ENCODE results near the gene MAST4. TPM values are rescaled to one million over a fixed set of nuclear protein-coding genes. Genes with fewer than 3 reads are reported as not detected.

Gene MAST4
- total RNA-seq, 2 donors from 2014 or later, result 11.0 to 11.5 TPM

GRCh38 chr5:67073045-67073680 lies 477.0 kb downstream of the MAST4 start:
- no peak overlapping the region for H3K27ac ChIP-seq (ENCODE audit: low read depth, low read length)
- no peak overlapping the region for H3K4me3 ChIP-seq (ENCODE audit: low read length)
- H3K4me3 Mint-ChIP-seq, result no peak overlapping the region
- no peaks in the 10 kb centered on the region for H3K36me3 Mint-ChIP-seq (ENCODE audit: low read depth)
- H3K9ac ChIP-seq (ENCODE audit: extremely low read depth, low read length, poor library complexity, severe bottlenecking), result no peak overlapping the region
- no peaks in the 10 kb centered on the region for H3K9me3 ChIP-seq (ENCODE audit: control insufficient read depth, low read length)
- H3K36me3 ChIP-seq (ENCODE audit: control insufficient read depth, insufficient read depth, low read length), result no peaks in the 10 kb centered on the region
- 90 to 100% methylated on average over 2 to 3 of the region's 3 CpGs for WGBS, 2 experiments (ENCODE audit: insufficient coverage in 1 of 2, insufficient read length in 1 of 2)
- no peaks in the 10 kb centered on the region for H3K27me3 Mint-ChIP-seq (ENCODE audit: insufficient read depth)
- H3K27me3 ChIP-seq (ENCODE audit: control insufficient read depth, insufficient read depth, low read length, poor library complexity, severe bottlenecking), result no peaks in the 10 kb centered on the region
- H3K27ac Mint-ChIP-seq, result no peak overlapping the region
- no peaks in the 10 kb centered on the region for H3K4me1 Mint-ChIP-seq
- no peaks in the 10 kb centered on the region for H3K9me3 Mint-ChIP-seq
- TF ChIP-seq CTCF (conservative IDR thresholded peaks at IDR 0.05), result no peak
- no peak for DNase-seq
- no peaks in the 10 kb centered on the region for H3K4me1 ChIP-seq (ENCODE audit: control insufficient read depth, insufficient read depth, low read length)

GRCh38 chr5:67077296-67077695 lies 481.1 kb downstream of the MAST4 start:
- no peak for DNase-seq
- no peak overlapping the region for H3K9ac ChIP-seq (ENCODE audit: extremely low read depth, low read length, poor library complexity, severe bottlenecking)
- WGBS, 2 experiments (ENCODE audit: insufficient coverage in 1 of 2, insufficient read length in 1 of 2), result 90 to 92% methylated on average over 3 to 4 of the region's 4 CpGs

GRCh38 chr5:67081261-67081660 lies 485.1 kb downstream of the MAST4 start:
- Histone ChIP-seq H3K36me3 (ENCODE audit: control insufficient read depth, insufficient read depth, low read length) (no peaks in the 10 kb centered on the region), H3K27me3 (ENCODE audit: control insufficient read depth, insufficient read depth, low read length, poor library complexity, severe bottlenecking) (no peaks in the 10 kb centered on the region), H3K9ac (ENCODE audit: extremely low read depth, low read length, poor library complexity, severe bottlenecking) (no peak overlapping the region), H3K4me3 (ENCODE audit: low read length) (no peak overlapping the region), H3K4me1 (ENCODE audit: control insufficient read depth, insufficient read depth, low read length) (no peaks in the 10 kb centered on the region), H3K27ac (ENCODE audit: low read depth, low read length) (no peak overlapping the region), H3K9me3 (ENCODE audit: control insufficient read depth, low read length) (no peaks in the 10 kb centered on the region)
- peaks cover 10% of the 10 kb centered on the region for H3K4me1 Mint-ChIP-seq
- no peaks in the 10 kb centered on the region for H3K9me3 Mint-ChIP-seq
- no peak overlapping the region for H3K27ac Mint-ChIP-seq
- no peak for DNase-seq
- 96 to 100% methylated on average over 1 to 2 of the region's 2 CpGs for WGBS, 2 experiments (ENCODE audit: insufficient coverage in 1 of 2, insufficient read length in 1 of 2)
- H3K36me3 Mint-ChIP-seq (ENCODE audit: low read depth), result no peaks in the 10 kb centered on the region
- H3K27me3 Mint-ChIP-seq (ENCODE audit: insufficient read depth), result no peaks in the 10 kb centered on the region
- no peak overlapping the region for H3K4me3 Mint-ChIP-seq
- TF ChIP-seq CTCF (conservative IDR thresholded peaks at IDR 0.05), result no peak

More at GRCh38 chr5:67077296-67077695, 481.1 kb downstream of the MAST4 start:
- H3K4me3 Mint-ChIP-seq, result no peak overlapping the region
- no peaks in the 10 kb centered on the region for H3K4me1 Mint-ChIP-seq
- Histone ChIP-seq H3K4me3 (ENCODE audit: low read length) (no peak overlapping the region), H3K27ac (ENCODE audit: low read depth, low read length) (no peak overlapping the region), H3K36me3 (ENCODE audit: control insufficient read depth, insufficient read depth, low read length) (no peaks in the 10 kb centered on the region), H3K4me1 (ENCODE audit: control insufficient read depth, insufficient read depth, low read length) (no peaks in the 10 kb centered on the region), H3K9me3 (ENCODE audit: control insufficient read depth, low read length) (no peaks in the 10 kb centered on the region), H3K27me3 (ENCODE audit: control insufficient read depth, insufficient read depth, low read length, poor library complexity, severe bottlenecking) (no peaks in the 10 kb centered on the region)
- no peak for TF ChIP-seq CTCF (conservative IDR thresholded peaks at IDR 0.05)
- no peaks in the 10 kb centered on the region for H3K9me3 Mint-ChIP-seq
- no peak overlapping the region for H3K27ac Mint-ChIP-seq
- no peaks in the 10 kb centered on the region for H3K27me3 Mint-ChIP-seq (ENCODE audit: insufficient read depth)
- H3K36me3 Mint-ChIP-seq (ENCODE audit: low read depth), result no peaks in the 10 kb centered on the region

Data from endodermal cell (in vitro differentiated cells).